Measurements from ENCODE around the gene TCN2.

The TCN2 gene

GRCh38 chr22:30665786-30666185, 58.8 kb downstream of the TCN2 start:
- Histone ChIP-seq H3K9ac (ENCODE audit: low read depth, low read length) (no peak overlapping the region), H3K36me3 (ENCODE audit: insufficient read depth, low read length) (peaks cover 6% of the 10 kb centered on the region), H3K79me2 (ENCODE audit: insufficient read depth, low read length) (no peaks in the 10 kb centered on the region), H3K4me3 (ENCODE audit: low read depth in 1 of 2, low read length in 2 of 2) (no peak overlapping the region), H3K27me3 (ENCODE audit: insufficient read depth, low read length, poor library complexity) (peaks cover 6% of the 10 kb centered on the region), H2AFZ (ENCODE audit: low read depth, low read length) (no peak overlapping the region), H3K4me1 (ENCODE audit: insufficient read depth, low read length) (peaks cover 23% of the 10 kb centered on the region), H3K4me2 (ENCODE audit: insufficient read depth, low read length) (no peak overlapping the region), H3K27ac (ENCODE audit: low read length) (no peak overlapping the region), H4K20me1 (ENCODE audit: insufficient read depth, low read length) (no peaks in the 10 kb centered on the region; the same call in none of the 2 replicates), H3K9me3 (ENCODE audit: insufficient read depth, low read length, severe bottlenecking) (no peaks in the 10 kb centered on the region)
- ATAC-seq (ENCODE audit: insufficient read depth, low read depth) (no peak), DNase-seq (no peak)
- TF ChIP-seq CTCF (IDR thresholded peaks at IDR 0.05; ENCODE audit: borderline replicate concordance, extremely low read depth, low read length, poor library complexity, severe bottlenecking): no peak

GRCh38 chr22:30667107-30667493, 60.1 kb downstream of the TCN2 start:
- Histone ChIP-seq H3K36me3 (ENCODE audit: insufficient read depth, low read length) (peaks cover 6% of the 10 kb centered on the region), H3K4me1 (ENCODE audit: insufficient read depth, low read length) (peaks cover 23% of the 10 kb centered on the region), H3K79me2 (ENCODE audit: insufficient read depth, low read length) (no peaks in the 10 kb centered on the region), H4K20me1 (ENCODE audit: insufficient read depth, low read length) (no peaks in the 10 kb centered on the region; the same call in none of the 2 replicates), H3K9me3 (ENCODE audit: insufficient read depth, low read length, severe bottlenecking) (no peaks in the 10 kb centered on the region), H2AFZ (ENCODE audit: low read depth, low read length) (peak overlapping the region; percentile 94), H3K4me3 (ENCODE audit: low read depth in 1 of 2, low read length in 2 of 2) (peak overlapping the region; percentile 55 to 91), H3K4me2 (ENCODE audit: insufficient read depth, low read length) (peak overlapping the region; percentile 95), H3K27me3 (ENCODE audit: insufficient read depth, low read length, poor library complexity) (peaks cover 6% of the 10 kb centered on the region), H3K27ac (ENCODE audit: low read length) (peak overlapping the region; percentile 28; the same call in 1 of the 2 replicates), H3K9ac (ENCODE audit: low read depth, low read length) (peak overlapping the region; percentile 62)
- ATAC-seq (ENCODE audit: insufficient read depth, low read depth) (peak; percentile 43; the same call in 2 of the 3 replicates), DNase-seq (no peak)
- TF ChIP-seq EZH2 (IDR thresholded peaks at IDR 0.05; ENCODE audit: borderline replicate concordance, low read depth, low read length, severe bottlenecking) (no peak), CTCF (IDR thresholded peaks at IDR 0.05; ENCODE audit: borderline replicate concordance, extremely low read depth, low read length, poor library complexity, severe bottlenecking) (no peak)

- Histone ChIP-seq H2AFZ (ENCODE audit: low read depth, low read length) (peak within 1 kb of the TSS; percentile 94), H3K27ac (ENCODE audit: low read length) (peak within 1 kb of the TSS; percentile 28; the same call in 1 of the 2 replicates), H3K4me2 (ENCODE audit: insufficient read depth, low read length) (peak within 1 kb of the TSS; percentile 95), H3K9me3 (ENCODE audit: insufficient read depth, low read length, severe bottlenecking) (no peaks in the 10 kb centered on the region), H3K36me3 (ENCODE audit: insufficient read depth, low read length) (peaks cover 6% of the 10 kb centered on the region), H3K4me3 (ENCODE audit: low read depth in 1 of 2, low read length in 2 of 2) (peak within 1 kb of the TSS; percentile 55 to 91), H4K20me1 (ENCODE audit: insufficient read depth, low read length) (no peaks in the 10 kb centered on the region; the same call in none of the 2 replicates), H3K27me3 (ENCODE audit: insufficient read depth, low read length, poor library complexity) (peaks cover 6% of the 10 kb centered on the region), H3K9ac (ENCODE audit: low read depth, low read length) (peak within 1 kb of the TSS; percentile 62), H3K79me2 (ENCODE audit: insufficient read depth, low read length) (no peaks in the 10 kb centered on the region), H3K4me1 (ENCODE audit: insufficient read depth, low read length) (peaks cover 23% of the 10 kb centered on the region)
- DNase-seq (peak; percentile 93), ATAC-seq (ENCODE audit: insufficient read depth, low read depth) (peak; percentile 95)
- TF ChIP-seq CTCF (IDR thresholded peaks at IDR 0.05; ENCODE audit: borderline replicate concordance, extremely low read depth, low read length, poor library complexity, severe bottlenecking): peak; percentile 25
- TF ChIP-seq EZH2 (IDR thresholded peaks at IDR 0.05; ENCODE audit: borderline replicate concordance, low read depth, low read length, severe bottlenecking): no peak
Observed at GRCh38 chr22:30667494-30668385, 60.8 kb downstream of the TCN2 start, which contains the start of gene DUSP18. Gene DUSP18 (minus strand): TSS chr22:30667875. CDS start chr22:30664003, 3,872 bp downstream.

Data from DND-41 (cell line).